ENCODE measurements around the gene SECTM1.
"Not testable (repeated sequence)": the region's sequence is repeated elsewhere in the genome, so short reads cannot be mapped to it uniquely, and the experiment has no call there.

SECTM1 gene

GRCh38 chr17:82373731-82374625 lies 40.4 kb upstream of the SECTM1 start:
- no peak overlapping the region for H3K4me3 ChIP-seq (ENCODE audit: low read depth, low read length)
- no peak for DNase-seq (ENCODE audit: low read depth)
- TF ChIP-seq MAX (IDR thresholded peaks at IDR 0.05; ENCODE audit: low read depth, low read length) (no peak), POLR2A (IDR thresholded peaks at IDR 0.05; ENCODE audit: extremely low read depth, insufficient read length) (no peak), MYC (IDR thresholded peaks at IDR 0.05; ENCODE audit: low read depth, low read length) (no peak)
- TF ChIP-seq, protein P1, sequence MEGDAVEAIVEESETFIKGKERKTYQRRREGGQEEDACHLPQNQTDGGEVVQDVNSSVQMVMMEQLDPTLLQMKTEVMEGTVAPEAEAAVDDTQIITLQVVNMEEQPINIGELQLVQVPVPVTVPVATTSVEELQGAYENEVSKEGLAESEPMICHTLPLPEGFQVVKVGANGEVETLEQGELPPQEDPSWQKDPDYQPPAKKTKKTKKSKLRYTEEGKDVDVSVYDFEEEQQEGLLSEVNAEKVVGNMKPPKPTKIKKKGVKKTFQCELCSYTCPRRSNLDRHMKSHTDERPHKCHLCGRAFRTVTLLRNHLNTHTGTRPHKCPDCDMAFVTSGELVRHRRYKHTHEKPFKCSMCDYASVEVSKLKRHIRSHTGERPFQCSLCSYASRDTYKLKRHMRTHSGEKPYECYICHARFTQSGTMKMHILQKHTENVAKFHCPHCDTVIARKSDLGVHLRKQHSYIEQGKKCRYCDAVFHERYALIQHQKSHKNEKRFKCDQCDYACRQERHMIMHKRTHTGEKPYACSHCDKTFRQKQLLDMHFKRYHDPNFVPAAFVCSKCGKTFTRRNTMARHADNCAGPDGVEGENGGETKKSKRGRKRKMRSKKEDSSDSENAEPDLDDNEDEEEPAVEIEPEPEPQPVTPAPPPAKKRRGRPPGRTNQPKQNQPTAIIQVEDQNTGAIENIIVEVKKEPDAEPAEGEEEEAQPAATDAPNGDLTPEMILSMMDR (IDR thresholded peaks at IDR 0.05; ENCODE audit: low read depth, low read length) = no peak

- not testable (repeated sequence) for H3K4me3 ChIP-seq (ENCODE audit: low read depth, low read length); DNase-seq (ENCODE audit: low read depth)
Measured at GRCh38 chr17:82373072-82373452, 39.5 kb upstream of the SECTM1 start.

- no peak overlapping the region for H3K4me3 ChIP-seq (ENCODE audit: low read depth, low read length)
- TF ChIP-seq, protein P1 (IDR thresholded peaks at IDR 0.05; ENCODE audit: low read depth, low read length) = no peak
- TF ChIP-seq MYC (IDR thresholded peaks at IDR 0.05; ENCODE audit: low read depth, low read length) = no peak
- no peak for TF ChIP-seq POLR2A (IDR thresholded peaks at IDR 0.05; ENCODE audit: extremely low read depth, insufficient read length)
- no peak for TF ChIP-seq MAX (IDR thresholded peaks at IDR 0.05; ENCODE audit: low read depth, low read length)
- DNase-seq (ENCODE audit: low read depth) = no peak
Measured at GRCh38 chr17:82372249-82373071, 38.9 kb upstream of the SECTM1 start.

- H3K4me3 ChIP-seq (ENCODE audit: low read depth, low read length) = no peak within 1 kb of the TSS
- DNase-seq (ENCODE audit: low read depth) = no peak
- no peak for TF ChIP-seq POLR2A (IDR thresholded peaks at IDR 0.05; ENCODE audit: extremely low read depth, insufficient read length)
- TF ChIP-seq, protein P1 (IDR thresholded peaks at IDR 0.05; ENCODE audit: low read depth, low read length) = no peak
- TF ChIP-seq MYC (IDR thresholded peaks at IDR 0.05; ENCODE audit: low read depth, low read length) = no peak
- TF ChIP-seq MAX (IDR thresholded peaks at IDR 0.05; ENCODE audit: low read depth, low read length) = no peak
Measured at GRCh38 chr17:82371333-82372248, 38.0 kb upstream of the SECTM1 start, which contains the start of gene UTS2R. TSS of gene UTS2R (plus strand) at chr17:82371765. CDS start at chr17:82374325, 2,560 bp downstream.

- H3K4me3 ChIP-seq (ENCODE audit: low read depth, low read length) = no peak overlapping the region
- DNase-seq (ENCODE audit: low read depth) = no peak
- TF ChIP-seq POLR2A (IDR thresholded peaks at IDR 0.05; ENCODE audit: extremely low read depth, insufficient read length) (no peak), MAX (IDR thresholded peaks at IDR 0.05; ENCODE audit: low read depth, low read length) (no peak), MYC (IDR thresholded peaks at IDR 0.05; ENCODE audit: low read depth, low read length) (no peak)
- TF ChIP-seq, protein P1 (IDR thresholded peaks at IDR 0.05; ENCODE audit: low read depth, low read length) = no peak
Measured at GRCh38 chr17:82370471-82371332, 37.1 kb upstream of the SECTM1 start.

Data from NB4 (cell line).